ENCODE measurements around the gene PPCS.

DNA sequence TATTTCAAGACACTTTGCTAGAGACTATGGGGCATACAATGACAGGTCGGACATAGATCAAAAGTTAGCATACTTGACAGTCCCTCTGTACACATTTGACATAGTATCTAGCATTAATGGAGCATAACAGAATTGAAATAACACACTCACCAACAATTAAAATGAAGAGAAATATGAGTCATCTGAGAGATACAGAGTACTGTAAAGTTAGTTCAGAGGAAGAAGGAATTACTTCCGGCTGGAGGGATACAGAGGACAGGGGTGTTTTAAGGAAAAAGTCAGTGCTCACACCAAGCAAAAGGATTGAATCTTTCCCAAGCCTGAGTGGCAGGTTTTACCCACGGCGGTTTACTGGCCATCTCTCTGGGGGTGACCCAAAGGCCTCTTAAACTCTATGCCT, 3.0 kb upstream of the PPCS start:
- TF ChIP-seq EZH2 (IDR thresholded peaks at IDR 0.05; ENCODE audit: insufficient read depth, poor library complexity, severe bottlenecking) = no peak
- TF ChIP-seq EZH2phosphoT487 (IDR thresholded peaks at IDR 0.05; ENCODE audit: insufficient read depth, low read depth) = no peak

Data from GM23248 (cell line).